NCI-H187 (cell line): ENCODE results near the gene NDEL1.

Experiments used
- DNase-seq, 2 experiments: peaks; one replicate each; lab custom pipeline; 2025; lab: John Stamatoyannopoulos, UW

Gene NDEL1

DNA sequence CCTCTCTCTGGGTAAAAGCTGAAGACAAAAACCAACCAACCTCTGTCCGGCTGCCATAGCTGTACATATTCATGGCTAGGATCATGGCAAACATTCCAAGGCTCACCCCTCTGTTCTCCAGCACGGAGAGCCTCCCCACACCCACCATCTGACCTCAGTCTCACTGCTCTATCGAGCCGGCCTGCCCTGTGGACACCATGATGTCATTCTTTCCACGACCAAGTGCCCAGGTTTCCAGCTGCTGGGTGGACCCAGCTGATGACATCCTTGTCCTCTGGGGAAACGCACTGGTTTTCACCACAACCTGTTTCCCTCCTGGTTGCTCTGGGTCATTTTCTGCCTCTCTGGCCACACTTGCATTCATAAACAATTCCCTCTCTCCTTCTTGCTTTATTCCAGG is 67.7 kb downstream of the NDEL1 start:
- no peak for DNase-seq

GRCh38 chr17:8503807-8504206 is 68.1 kb downstream of the NDEL1 start:
- no peak for DNase-seq

- no peak for DNase-seq
These were observed 69.0 kb downstream of the NDEL1 start for GRCh38 chr17:8504460-8505207.

DNA sequence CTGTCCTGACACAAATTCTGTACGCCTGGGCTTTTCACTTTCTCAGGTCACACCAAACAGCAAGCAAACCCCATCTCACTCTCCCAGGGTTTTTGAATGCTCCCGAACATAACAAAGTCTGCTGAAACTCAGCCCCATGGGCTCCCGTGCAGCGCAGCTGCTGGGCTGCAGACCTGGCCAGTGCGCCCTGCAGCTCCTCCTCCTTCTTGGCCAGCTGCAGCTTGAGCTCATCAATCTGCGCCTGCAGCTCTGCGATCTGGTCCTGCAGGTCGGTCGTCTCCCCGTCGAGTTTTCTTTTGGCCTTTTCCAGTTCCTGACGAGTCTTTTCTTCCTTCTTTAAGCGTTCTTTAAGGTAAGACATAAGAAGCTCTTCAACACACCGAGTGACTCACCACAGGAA is 70.5 kb downstream of the NDEL1 start:
- no peak for DNase-seq

GRCh38 chr17:8514801-8515200 is 79.1 kb downstream of the NDEL1 start:
- no peak for DNase-seq
